Fibroblast of the aortic adventitia (primary cell): ENCODE results near the gene IMPA2. TPM values are rescaled to one million over a fixed set of nuclear protein-coding genes. Genes with fewer than 3 reads are reported as not detected.

ENCODE experiments used
- DNase-seq: peaks from one replicate; pipeline ENCODE4 v3.0.0-alpha.2; 2010; ENCODE audit warnings: low read depth
- H3K4me3 ChIP-seq: 2 replicates; pipeline ENCODE4 v1.5.1; 2011; ENCODE audit warnings: low read depth, mild to moderate bottlenecking, control low read depth, low read length, moderate library complexity
- CTCF ChIP-seq: IDR thresholded peaks from 2 replicates; pipeline ENCODE4 v1.5.1; 2011; ENCODE audit warnings: mild to moderate bottlenecking, low read length, control low read depth, inconsistent platforms; ENCODE audit not compliant: insufficient read depth
- total RNA-seq: library from RNA; depleted of rRNA; stranded (reverse); fragments of >200 nt; gene quantifications from 2 replicates; pipeline ENCODE4 v1.2.3, GENCODE V29; 2012; ENCODE audit warnings: low replicate concordance

The IMPA2 gene
- total RNA-seq, 1 donor, result 14.1 TPM

GRCh38 chr18:11946756-11947155 is 34.6 kb upstream of the IMPA2 start:
- no peak overlapping the region for H3K4me3 ChIP-seq
- peak; percentile 67 for DNase-seq
- TF ChIP-seq CTCF, result no peak

GRCh38 chr18:11947214-11948191 is 33.8 kb upstream of the IMPA2 start:
- DNase-seq, result peak; percentile 99
- H3K4me3 ChIP-seq, result peak overlapping the region; percentile 63
- no peak for TF ChIP-seq CTCF

- peak; percentile 19 for DNase-seq
- no peak for TF ChIP-seq CTCF
- no peak overlapping the region for H3K4me3 ChIP-seq
Observed at GRCh38 chr18:11948852-11949523, 32.3 kb upstream of the IMPA2 start.

- no peak for TF ChIP-seq CTCF
- no peak overlapping the region for H3K4me3 ChIP-seq
- no peak for DNase-seq
Observed at GRCh38 chr18:11950824-11951223, 30.5 kb upstream of the IMPA2 start.

GRCh38 chr18:11951390-11951851 is 29.9 kb upstream of the IMPA2 start:
- H3K4me3 ChIP-seq, result no peak overlapping the region
- no peak for TF ChIP-seq CTCF
- no peak for DNase-seq

GRCh38 chr18:11953113-11953512 is 28.2 kb upstream of the IMPA2 start:
- DNase-seq, result no peak
- H3K4me3 ChIP-seq, result no peak overlapping the region
- TF ChIP-seq CTCF, result no peak
